Glutamatergic neuron (in vitro differentiated cells): ENCODE measurements around the gene CARMIL1. TPM values are rescaled to one million over a fixed set of nuclear protein-coding genes. Genes with fewer than 3 reads are reported as not detected.

Experiments
- DNase-seq: peaks from one replicate; pipeline ENCODE4 v3.0.0; 2022
- H3K27ac Mint-ChIP-seq: one replicate; pipeline ENCODE4 v1.8.0; 2020; ENCODE audit warnings: mild to moderate bottlenecking, mixed read lengths, inconsistent platforms; ENCODE audit not compliant: unreplicated experiment
- H3K27me3 Mint-ChIP-seq: one replicate; pipeline ENCODE4 v1.8.0; 2020; ENCODE audit warnings: mild to moderate bottlenecking, moderate library complexity, mixed read lengths, inconsistent platforms; ENCODE audit not compliant: unreplicated experiment
- H3K36me3 Mint-ChIP-seq: one replicate; pipeline ENCODE4 v1.8.0; 2020; ENCODE audit warnings: mild to moderate bottlenecking, mixed read lengths, inconsistent platforms; ENCODE audit not compliant: unreplicated experiment
- H3K4me1 Mint-ChIP-seq: one replicate; pipeline ENCODE4 v1.8.0; 2020; ENCODE audit warnings: mild to moderate bottlenecking, low read depth, mixed read lengths, inconsistent platforms; ENCODE audit not compliant: unreplicated experiment
- H3K4me3 Mint-ChIP-seq: one replicate; pipeline ENCODE4 v1.8.0; 2020; ENCODE audit warnings: mild to moderate bottlenecking, mixed read lengths, inconsistent platforms; ENCODE audit not compliant: unreplicated experiment
- H3K9me3 Mint-ChIP-seq: one replicate; pipeline ENCODE4 v1.8.0; 2020; ENCODE audit warnings: mild to moderate bottlenecking, moderate library complexity, mixed read lengths, inconsistent platforms; ENCODE audit not compliant: unreplicated experiment
- total RNA-seq: library from RNA; stranded (reverse); fragmentation: NEBNext Ultra II Directional; extraction: Animal tissue kit (Norgen Biotek cat#: 25700); gene quantifications from one replicate; pipeline ENCODE4 v1.2.1, GENCODE V29; 2021; ENCODE audit not compliant: unreplicated experiment
- TF ChIP-seq, protein P1 (sequence below): fragments of 200-600 bp; sonication (generic); IDR thresholded peaks from one replicate; pipeline ENCODE4 v1.5.0; 2021; ENCODE audit not compliant: partially characterized antibody, unreplicated experiment

CARMIL1 gene
- total RNA-seq, 1 donor from 2014 or later: 4.8 TPM

GRCh38 chr6:25417046-25417605, 138.0 kb downstream of the CARMIL1 start:
- Mint-ChIP-seq H3K27ac (no peak overlapping the region), H3K36me3 (peaks cover 9% of the 10 kb centered on the region), H3K4me3 (no peak overlapping the region), H3K9me3 (peaks cover 2% of the 10 kb centered on the region), H3K4me1 (peaks cover 3% of the 10 kb centered on the region), H3K27me3 (no peaks in the 10 kb centered on the region)
- DNase-seq: no peak
- TF ChIP-seq, protein P1, sequence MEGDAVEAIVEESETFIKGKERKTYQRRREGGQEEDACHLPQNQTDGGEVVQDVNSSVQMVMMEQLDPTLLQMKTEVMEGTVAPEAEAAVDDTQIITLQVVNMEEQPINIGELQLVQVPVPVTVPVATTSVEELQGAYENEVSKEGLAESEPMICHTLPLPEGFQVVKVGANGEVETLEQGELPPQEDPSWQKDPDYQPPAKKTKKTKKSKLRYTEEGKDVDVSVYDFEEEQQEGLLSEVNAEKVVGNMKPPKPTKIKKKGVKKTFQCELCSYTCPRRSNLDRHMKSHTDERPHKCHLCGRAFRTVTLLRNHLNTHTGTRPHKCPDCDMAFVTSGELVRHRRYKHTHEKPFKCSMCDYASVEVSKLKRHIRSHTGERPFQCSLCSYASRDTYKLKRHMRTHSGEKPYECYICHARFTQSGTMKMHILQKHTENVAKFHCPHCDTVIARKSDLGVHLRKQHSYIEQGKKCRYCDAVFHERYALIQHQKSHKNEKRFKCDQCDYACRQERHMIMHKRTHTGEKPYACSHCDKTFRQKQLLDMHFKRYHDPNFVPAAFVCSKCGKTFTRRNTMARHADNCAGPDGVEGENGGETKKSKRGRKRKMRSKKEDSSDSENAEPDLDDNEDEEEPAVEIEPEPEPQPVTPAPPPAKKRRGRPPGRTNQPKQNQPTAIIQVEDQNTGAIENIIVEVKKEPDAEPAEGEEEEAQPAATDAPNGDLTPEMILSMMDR: no peak

DNA sequence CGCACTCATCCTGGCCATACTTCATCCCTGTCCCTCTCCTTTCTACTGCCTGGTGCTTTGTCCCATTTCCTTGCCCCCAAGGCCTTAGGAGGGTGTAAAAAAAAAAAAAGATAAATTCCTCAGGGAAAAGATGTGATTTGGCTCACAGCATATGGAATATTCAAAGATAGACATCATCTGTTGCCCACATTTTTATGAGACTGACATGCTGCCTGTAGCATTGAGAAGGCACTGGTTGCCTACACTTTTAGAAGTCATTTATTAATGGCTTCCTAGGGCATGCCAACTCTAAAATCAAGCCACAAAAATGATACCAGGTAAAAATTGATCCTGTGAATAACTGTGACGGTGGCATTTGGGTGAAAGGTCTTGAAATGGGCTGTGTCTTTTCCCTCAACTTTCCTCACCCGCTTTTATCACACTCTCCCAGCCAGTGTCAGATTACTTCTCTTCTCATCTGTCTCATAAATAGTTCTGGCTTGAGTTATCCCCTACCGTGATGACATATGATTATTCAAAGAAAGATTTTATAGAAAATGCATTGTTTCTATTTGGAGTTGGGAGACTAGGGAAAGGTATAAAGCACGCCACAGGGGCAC, 139.4 kb downstream of the CARMIL1 start:
- peaks cover 2% of the 10 kb centered on the region for H3K9me3 Mint-ChIP-seq
- no peak overlapping the region for H3K27ac Mint-ChIP-seq
- no peaks in the 10 kb centered on the region for H3K27me3 Mint-ChIP-seq
- DNase-seq: no peak
- TF ChIP-seq, protein P1: no peak
- no peaks in the 10 kb centered on the region for H3K4me1 Mint-ChIP-seq
- no peak overlapping the region for H3K4me3 Mint-ChIP-seq
- H3K36me3 Mint-ChIP-seq: peaks cover 9% of the 10 kb centered on the region

- no peak for DNase-seq
- Mint-ChIP-seq H3K4me1 (no peaks in the 10 kb centered on the region), H3K9me3 (peaks cover 2% of the 10 kb centered on the region), H3K4me3 (no peak overlapping the region), H3K27me3 (no peaks in the 10 kb centered on the region), H3K36me3 (peaks cover 9% of the 10 kb centered on the region), H3K27ac (no peak overlapping the region)
- TF ChIP-seq, protein P1: no peak
Observed at GRCh38 chr6:25419879-25420278, 140.7 kb downstream of the CARMIL1 start.

DNA sequence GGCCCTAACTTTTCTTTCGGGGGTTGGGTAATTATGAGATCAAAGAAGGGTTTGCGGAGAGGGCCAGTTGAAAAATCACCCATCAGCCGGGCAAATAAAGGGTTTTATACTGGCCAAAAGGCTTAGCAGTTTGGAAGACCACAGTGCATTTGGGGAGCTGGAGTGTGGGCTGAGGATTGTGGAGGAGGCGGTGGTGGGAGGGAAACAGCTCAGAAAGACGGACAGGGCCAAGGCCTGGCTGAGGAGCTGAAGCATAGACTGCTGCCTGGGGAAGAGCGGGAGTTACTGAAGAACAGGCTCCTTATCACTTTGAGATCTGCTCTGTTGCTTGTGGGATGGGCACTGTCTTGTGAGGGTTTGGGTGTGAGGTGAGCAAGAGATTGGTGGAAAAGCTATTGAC, 144.2 kb downstream of the CARMIL1 start:
- no peak overlapping the region for H3K27ac Mint-ChIP-seq
- peaks cover 2% of the 10 kb centered on the region for H3K9me3 Mint-ChIP-seq
- DNase-seq: no peak

GRCh38 chr6:25424303-25424702, 145.1 kb downstream of the CARMIL1 start:
- DNase-seq: no peak
- TF ChIP-seq, protein P1: no peak
- peaks cover 9% of the 10 kb centered on the region for H3K36me3 Mint-ChIP-seq
- H3K9me3 Mint-ChIP-seq: peaks cover 2% of the 10 kb centered on the region
- no peaks in the 10 kb centered on the region for H3K4me1 Mint-ChIP-seq
- H3K27me3 Mint-ChIP-seq: no peaks in the 10 kb centered on the region
- no peak overlapping the region for H3K4me3 Mint-ChIP-seq
- H3K27ac Mint-ChIP-seq: no peak overlapping the region

More for the DNA sequence above, 144.2 kb downstream of the CARMIL1 start:
- no peaks in the 10 kb centered on the region for H3K4me1 Mint-ChIP-seq
- TF ChIP-seq, protein P1: no peak
- H3K36me3 Mint-ChIP-seq: peaks cover 9% of the 10 kb centered on the region
- H3K27me3 Mint-ChIP-seq: no peaks in the 10 kb centered on the region
- H3K4me3 Mint-ChIP-seq: no peak overlapping the region
